Keratinocyte (primary cell): Measurements from ENCODE around the gene TMIGD2. TPM values are rescaled to one million over a fixed set of nuclear protein-coding genes. Genes with fewer than 3 reads are reported as not detected.
A peak's percentile ranks its signal among the peaks of the same experiment; 100 is the strongest.
"Not testable (repeated sequence)": the region's sequence is repeated elsewhere in the genome, so short reads cannot be mapped to it uniquely, and the experiment has no call there.

Experiments
- DNase-seq: peaks from one replicate; pipeline ENCODE4 v3.0.0-alpha.2; 2011; ENCODE audit warnings: low read depth, missing footprints, low spot score
- FAIRE-seq: peaks from 2 replicates; lab custom pipeline; 2011; peaks lifted over from hg19 to GRCh38; lab: Jason Lieb, UNC
- H2AFZ ChIP-seq: 2 replicates; pipeline ENCODE4 v1.6.0; 2012; ENCODE audit warnings: low read length, control low read depth, inconsistent platforms; ENCODE audit not compliant: control insufficient read depth
- H3K27ac ChIP-seq: 2 replicates; pipeline ENCODE4 v1.5.1; 2011; ENCODE audit warnings: low read length; ENCODE audit not compliant: control insufficient read depth, insufficient read depth
- H3K27me3 ChIP-seq: 3 replicates; pipeline ENCODE4 v1.6.0; 2011; ENCODE audit warnings: low read length; ENCODE audit not compliant: control insufficient read depth, insufficient read depth; ENCODE audit errors: extremely low read depth
- H3K36me3 ChIP-seq, 2 experiments: 2 replicates in 1 of 2; 3 replicates in 1 of 2; pipeline ENCODE4 v1.5.1; 2011; ENCODE audit warnings: low read length in 2 of 2, mild to moderate bottlenecking in 1 of 2; ENCODE audit not compliant: control insufficient read depth in 2 of 2, insufficient read depth in 2 of 2; ENCODE audit errors: extremely low read depth in 1 of 2
- H3K4me1 ChIP-seq: 3 replicates; pipeline ENCODE4 v1.5.1; 2011; ENCODE audit warnings: low read length; ENCODE audit not compliant: control insufficient read depth, insufficient read depth; ENCODE audit errors: extremely low read depth
- H3K4me2 ChIP-seq: 3 replicates; pipeline ENCODE4 v1.6.0; 2011; ENCODE audit warnings: low read depth, low read length; ENCODE audit not compliant: control insufficient read depth, insufficient read depth; ENCODE audit errors: extremely low read depth
- H3K4me3 ChIP-seq, 3 experiments: fragments of 200-600 bp in 1 of 3; sonication (generic) in 1 of 3; 2 replicates in 2 of 3; 3 replicates in 1 of 3; pipeline ENCODE4 v1.5.1; 2011 to 2016; ENCODE audit warnings: low read length in 3 of 3, mild to moderate bottlenecking in 3 of 3, control low read depth in 2 of 3, inconsistent platforms in 1 of 3, low read depth in 1 of 3, mixed read lengths in 1 of 3, mixed run types in 1 of 3, moderate library complexity in 1 of 3; ENCODE audit not compliant: control insufficient read depth in 2 of 3, insufficient read depth in 2 of 3; ENCODE audit errors: extremely low read depth in 1 of 3
- H3K79me2 ChIP-seq: 2 replicates; pipeline ENCODE4 v1.6.0; 2012; ENCODE audit warnings: low read length; ENCODE audit not compliant: control insufficient read depth, insufficient read depth
- H3K9ac ChIP-seq: 3 replicates; pipeline ENCODE4 v1.6.0; 2011; ENCODE audit warnings: low read length; ENCODE audit not compliant: control insufficient read depth, insufficient read depth; ENCODE audit errors: extremely low read depth
- H3K9me1 ChIP-seq: 3 replicates; pipeline ENCODE4 v1.6.0; 2011; ENCODE audit warnings: low read length; ENCODE audit not compliant: control insufficient read depth, insufficient read depth; ENCODE audit errors: extremely low read depth
- H3K9me3 ChIP-seq: 2 replicates; pipeline ENCODE4 v1.5.1; 2012; ENCODE audit warnings: low read depth, low read length; ENCODE audit not compliant: control insufficient read depth
- H4K20me1 ChIP-seq: 3 replicates; pipeline ENCODE4 v1.6.0; 2011; ENCODE audit warnings: low read length; ENCODE audit not compliant: control insufficient read depth, insufficient read depth; ENCODE audit errors: extremely low read depth
- CTCF ChIP-seq, 3 experiments: IDR thresholded peaks in 1 of 3; conservative IDR thresholded peaks in 1 of 3; optimal IDR thresholded peaks in 1 of 3; 2 replicates in 2 of 3; 3 replicates in 1 of 3; pipeline versions ENCODE3 to v1.5.1; 2011; ENCODE audit warnings: low read length in 3 of 3, mild to moderate bottlenecking in 3 of 3, moderate library complexity in 2 of 3, control low read depth in 1 of 3, inconsistent platforms in 1 of 3; ENCODE audit not compliant: insufficient read depth in 2 of 3; ENCODE audit errors: extremely low read depth in 1 of 3
- EZH2 ChIP-seq: IDR thresholded peaks from one replicate; pipeline ENCODE4 v1.6.1; 2012; ENCODE audit warnings: inconsistent platforms, mild to moderate bottlenecking, low read length, moderate library complexity
- dilution Hi-C: fragments of 300-500 bp; cut with MboI; formaldehyde crosslinking; loops from one replicate; pipeline ENCODE4 v1.7.0; 2020; ENCODE audit warnings: low sequenced_read_pairs; ENCODE audit not compliant: extremely low pct_ligation_motif_present
- polyA plus RNA-seq, 5 experiments: library from polyadenylated mRNA; depleted of rRNA in 3 of 5; stranded (reverse) in 3 of 5; stranded (forward) in 1 of 5; unstranded in 1 of 5; fragments of >200 nt; gene quantifications; 1 replicate in 1 of 5; 2 replicates in 3 of 5; 3 replicates in 1 of 5; pipeline versions ENCODE4 v1.2.1 to v1.2.3, GENCODE V29; 2011 to 2012; ENCODE audit warnings: missing spikeins in 2 of 5, low read depth in 1 of 5, low replicate concordance in 1 of 5

The TMIGD2 gene
- polyA plus RNA-seq, 1 donor (not counting 4 experiments of a cell fraction or from before 2014, with no cell fraction given), result not detected

- TF ChIP-seq EZH2 (no peak), CTCF (optimal IDR thresholded peaks at IDR 0.05 in 1 of 3, IDR thresholded peaks at IDR 0.05 in 1 of 3, conservative IDR thresholded peaks at IDR 0.05 in 1 of 3; ENCODE audit: extremely low read depth in 1 of 3, insufficient read depth in 2 of 3, low read length in 3 of 3) (no peak)
- no peaks in the 10 kb centered on the region for H3K9me3 ChIP-seq
- no peak overlapping the region for H3K4me3 ChIP-seq
- FAIRE-seq, result no peak
- H3K27me3 ChIP-seq, result peaks cover 17% of the 10 kb centered on the region
- dilution Hi-C loops, result no loop called here
- H3K9me1 ChIP-seq, result no peaks in the 10 kb centered on the region
- no peak overlapping the region for H3K9ac ChIP-seq
- no peak overlapping the region for H3K4me2 ChIP-seq
- no peak overlapping the region for H3K27ac ChIP-seq
- H3K4me1 ChIP-seq, result no peaks in the 10 kb centered on the region
- no peak overlapping the region for H2AFZ ChIP-seq
- no peaks in the 10 kb centered on the region for H4K20me1 ChIP-seq
- H3K36me3 ChIP-seq, result no peaks in the 10 kb centered on the region
- no peaks in the 10 kb centered on the region for H3K79me2 ChIP-seq
- DNase-seq, result no peak
Measured at GRCh38 chr19:4288091-4288777, 14.0 kb downstream of the TMIGD2 start.

GRCh38 chr19:4286141-4286540 is 16.0 kb downstream of the TMIGD2 start:
- H3K4me2 ChIP-seq, H4K20me1 ChIP-seq, H2AFZ ChIP-seq, H3K9ac ChIP-seq, H3K36me3 ChIP-seq, FAIRE-seq, H3K4me3 ChIP-seq, dilution Hi-C loops, DNase-seq, H3K9me1 ChIP-seq, H3K9me3 ChIP-seq, H3K4me1 ChIP-seq, H3K79me2 ChIP-seq, H3K27ac ChIP-seq: not testable (repeated sequence)
- peaks cover 21% of the 10 kb centered on the region for H3K27me3 ChIP-seq

- no peaks in the 10 kb centered on the region for H4K20me1 ChIP-seq
- FAIRE-seq (no peak), DNase-seq (no peak)
- peaks cover 31% of the 10 kb centered on the region for H3K27me3 ChIP-seq
- TF ChIP-seq EZH2 (no peak), CTCF (optimal IDR thresholded peaks at IDR 0.05 in 1 of 3, IDR thresholded peaks at IDR 0.05 in 1 of 3, conservative IDR thresholded peaks at IDR 0.05 in 1 of 3; ENCODE audit: extremely low read depth in 1 of 3, insufficient read depth in 2 of 3, low read length in 3 of 3) (no peak)
- H3K4me1 ChIP-seq, result no peaks in the 10 kb centered on the region
- H3K9me3 ChIP-seq, result no peaks in the 10 kb centered on the region
- H2AFZ ChIP-seq, result no peak overlapping the region
- H3K9ac ChIP-seq, result no peak overlapping the region
- H3K9me1 ChIP-seq, result no peaks in the 10 kb centered on the region
- H3K79me2 ChIP-seq, result no peaks in the 10 kb centered on the region
- H3K4me2 ChIP-seq, result peak overlapping the region; percentile 16
- no peaks in the 10 kb centered on the region for H3K36me3 ChIP-seq
- no peak overlapping the region for H3K27ac ChIP-seq
- dilution Hi-C loops, result no loop called here
- no peak overlapping the region for H3K4me3 ChIP-seq
Measured at GRCh38 chr19:4284974-4285373, 17.2 kb downstream of the TMIGD2 start.
